Measurements from ENCODE around the gene TGM3.
A peak's percentile ranks its signal among the peaks of the same experiment; 100 is the strongest.

Gene TGM3

DNA sequence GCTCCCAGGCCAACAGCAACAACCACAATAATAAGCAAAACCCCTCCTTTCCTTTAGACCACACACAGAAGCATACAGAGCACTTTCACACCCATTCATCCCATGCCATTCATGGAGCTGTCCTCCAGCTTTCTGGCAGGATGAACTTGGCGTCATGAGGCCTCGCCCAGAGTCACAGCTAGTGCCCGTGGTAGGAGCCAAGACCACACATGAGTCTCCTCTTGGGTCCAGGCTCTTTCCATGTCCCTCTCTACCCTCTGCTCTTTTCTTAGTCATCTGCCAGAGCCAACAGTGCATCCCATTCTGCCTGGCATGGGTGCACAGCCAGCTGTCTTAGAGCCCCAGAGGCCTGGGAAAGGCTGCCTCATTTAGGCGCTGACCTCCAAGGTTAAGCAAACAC lies 1.8 kb upstream of the TGM3 start:
- Mint-ChIP-seq H3K4me1 (peaks cover 12 to 17% of the 10 kb centered on the region in 2 donors), H3K36me3 (no peaks in the 10 kb centered on the region), H3K9me3 (no peaks in the 10 kb centered on the region), H3K27ac (no peak overlapping the region), H3K27me3 (peaks cover 14 to 19% of the 10 kb centered on the region in 2 donors), H3K4me3 (no peak overlapping the region)
- ATAC-seq (replicated peaks): no peak
- DNase-seq: no peak

DNA sequence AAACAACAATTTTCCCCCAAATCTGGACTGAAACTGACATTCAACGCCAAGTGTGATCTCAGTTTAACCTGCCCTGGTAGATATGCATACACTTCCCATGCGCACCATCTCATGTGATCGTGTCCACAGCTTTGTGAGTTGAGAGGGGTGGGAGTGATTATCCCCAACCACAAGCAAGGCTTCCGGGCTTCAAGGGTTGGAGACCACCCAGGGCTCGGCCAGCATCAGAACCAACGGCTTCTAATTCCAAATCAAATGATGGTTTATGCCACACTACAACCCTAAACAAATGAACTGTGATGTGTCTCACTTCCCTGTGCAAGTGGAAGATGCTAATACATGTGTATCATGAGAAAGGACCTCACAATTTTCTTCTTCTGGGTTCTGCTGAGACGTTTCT lies 515 bp upstream of the TGM3 start:
- DNase-seq: no peak
- H3K27me3 Mint-ChIP-seq: peaks cover 14 to 19% of the 10 kb centered on the region in 2 donors
- H3K4me1 Mint-ChIP-seq: peaks cover 0 to 9% of the 10 kb centered on the region in 2 donors
- no peak overlapping the region for H3K4me3 Mint-ChIP-seq
- no peak for ATAC-seq (replicated peaks)
- H3K9me3 Mint-ChIP-seq: no peaks in the 10 kb centered on the region
- H3K27ac Mint-ChIP-seq: no peak overlapping the region
- no peaks in the 10 kb centered on the region for H3K36me3 Mint-ChIP-seq

DNA sequence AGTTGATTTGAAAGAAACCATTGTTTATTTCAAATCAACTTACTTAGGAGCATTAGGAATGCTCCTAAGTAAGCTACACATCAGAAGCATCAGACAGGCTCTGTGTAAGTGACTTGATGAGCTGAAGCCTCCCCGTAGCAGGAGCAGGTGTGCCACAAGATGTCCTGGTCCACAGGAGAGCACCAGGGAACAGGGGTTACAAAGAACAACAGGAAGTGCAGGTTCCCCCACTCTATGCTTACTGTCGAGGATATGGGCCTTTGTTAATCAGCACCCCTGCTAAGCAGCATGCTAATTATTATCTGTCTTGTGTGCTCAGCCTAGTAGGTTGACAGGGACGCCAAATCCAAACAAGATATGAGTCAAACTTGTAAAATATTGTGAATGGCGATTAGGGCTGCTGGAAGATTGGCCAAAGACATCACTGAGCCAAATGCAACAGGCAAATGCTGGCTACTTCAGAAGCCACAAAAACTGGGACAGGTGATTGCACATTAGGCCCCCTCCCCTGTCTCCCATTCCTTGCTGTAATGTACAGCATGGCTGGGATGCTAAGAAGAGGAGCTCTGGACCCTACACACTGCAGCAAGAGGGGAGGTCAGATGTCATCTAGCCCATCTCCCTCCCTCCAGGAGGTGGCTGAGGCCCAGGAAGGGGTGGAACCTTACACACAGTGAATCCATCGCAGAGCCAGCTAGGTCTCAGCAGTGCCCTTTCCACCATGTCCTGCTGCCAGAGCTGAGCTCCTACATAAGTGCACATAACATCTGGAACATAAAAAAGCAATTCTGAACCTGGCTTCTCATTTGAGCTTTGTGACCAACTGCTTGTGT lies 939 bp downstream of the TGM3 start:
- no peaks in the 10 kb centered on the region for H3K36me3 Mint-ChIP-seq
- no peak overlapping the region for H3K4me3 Mint-ChIP-seq
- no peak overlapping the region for H3K27ac Mint-ChIP-seq
- no peaks in the 10 kb centered on the region for H3K9me3 Mint-ChIP-seq
- peaks cover 13 to 14% of the 10 kb centered on the region in 2 donors for H3K4me1 Mint-ChIP-seq
- ATAC-seq (replicated peaks): no peak
- no peak for DNase-seq
- H3K27me3 Mint-ChIP-seq: peaks cover 8 to 16% of the 10 kb centered on the region in 2 donors

DNA sequence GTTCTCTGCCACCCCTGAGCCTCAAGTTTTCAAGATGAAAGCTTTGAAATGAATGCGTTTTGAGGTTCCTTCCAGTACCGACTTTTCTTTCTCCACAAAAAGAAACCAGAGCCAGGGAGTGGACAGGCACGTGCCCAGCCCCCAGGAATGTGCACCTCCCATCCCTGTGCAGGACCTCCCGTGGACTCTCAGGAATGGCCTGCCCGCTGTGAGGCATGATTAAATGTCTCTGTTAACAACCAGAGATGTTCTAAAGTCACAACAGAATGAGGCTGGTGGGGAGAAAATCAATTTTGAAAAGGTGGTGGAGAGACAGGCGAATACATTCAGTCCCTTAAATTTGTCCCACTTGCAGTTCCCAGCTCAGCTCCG lies 1.5 kb downstream of the TGM3 start:
- ATAC-seq (replicated peaks) (no peak), DNase-seq (no peak)
- Mint-ChIP-seq H3K36me3 (no peaks in the 10 kb centered on the region), H3K9me3 (no peaks in the 10 kb centered on the region), H3K27ac (no peak overlapping the region), H3K27me3 (peaks cover 8 to 16% of the 10 kb centered on the region in 2 donors), H3K4me3 (no peak overlapping the region), H3K4me1 (peaks cover 16 to 18% of the 10 kb centered on the region in 2 donors)

DNA sequence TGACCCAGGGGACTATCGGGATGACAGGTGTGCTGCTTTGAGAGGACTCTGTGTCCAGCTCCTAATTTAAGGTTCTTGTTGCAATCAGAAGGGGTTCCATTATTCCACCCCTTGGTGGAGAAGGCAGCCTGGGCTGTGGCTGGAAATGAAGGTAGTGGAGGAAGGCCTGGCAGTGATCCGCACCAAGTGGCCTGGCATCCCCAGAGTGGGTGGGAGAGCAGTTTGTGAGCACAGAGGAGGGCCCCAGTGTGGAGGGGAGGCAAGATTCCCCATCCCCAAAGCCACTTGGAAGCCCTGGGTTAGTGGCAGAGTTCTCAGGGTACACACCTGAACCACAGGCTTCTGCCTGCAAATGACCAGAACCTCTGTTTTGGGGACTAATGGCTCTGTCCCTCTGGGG lies 2.3 kb downstream of the TGM3 start:
- DNase-seq (no peak), ATAC-seq (replicated peaks) (no peak)
- Mint-ChIP-seq H3K9me3 (no peaks in the 10 kb centered on the region), H3K4me3 (no peak overlapping the region), H3K4me1 (peaks cover 14 to 21% of the 10 kb centered on the region in 2 donors), H3K27me3 (peaks cover 8 to 16% of the 10 kb centered on the region in 2 donors), H3K36me3 (no peaks in the 10 kb centered on the region), H3K27ac (no peak overlapping the region)

DNA sequence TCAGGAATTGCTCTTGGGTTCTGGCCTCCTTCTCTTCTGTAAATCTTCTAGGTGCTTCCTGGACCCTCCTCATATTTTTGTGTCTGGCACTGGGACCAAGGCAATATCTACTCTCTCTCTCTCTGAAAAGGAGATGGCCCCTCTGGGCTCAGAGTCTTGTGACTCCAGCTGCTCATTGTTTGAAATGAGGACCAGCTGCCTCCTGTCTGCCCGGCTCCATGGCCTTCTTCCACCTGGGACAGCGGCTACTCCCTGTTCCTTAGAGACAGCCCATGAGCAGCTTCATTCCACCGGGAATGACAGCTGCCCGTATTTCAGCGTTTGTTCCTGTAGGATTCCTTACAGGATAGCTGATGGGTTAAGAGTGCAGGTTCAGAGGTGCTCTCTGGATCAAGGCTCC lies 2.9 kb downstream of the TGM3 start:
- H3K27me3 Mint-ChIP-seq: peaks cover 8 to 16% of the 10 kb centered on the region in 2 donors
- no peak overlapping the region for H3K4me3 Mint-ChIP-seq
- no peak overlapping the region for H3K27ac Mint-ChIP-seq
- ATAC-seq (replicated peaks) (no peak), DNase-seq (no peak)
- H3K4me1 Mint-ChIP-seq: peaks cover 14 to 21% of the 10 kb centered on the region in 2 donors
- H3K36me3 Mint-ChIP-seq: no peaks in the 10 kb centered on the region
- H3K9me3 Mint-ChIP-seq: no peaks in the 10 kb centered on the region

DNA sequence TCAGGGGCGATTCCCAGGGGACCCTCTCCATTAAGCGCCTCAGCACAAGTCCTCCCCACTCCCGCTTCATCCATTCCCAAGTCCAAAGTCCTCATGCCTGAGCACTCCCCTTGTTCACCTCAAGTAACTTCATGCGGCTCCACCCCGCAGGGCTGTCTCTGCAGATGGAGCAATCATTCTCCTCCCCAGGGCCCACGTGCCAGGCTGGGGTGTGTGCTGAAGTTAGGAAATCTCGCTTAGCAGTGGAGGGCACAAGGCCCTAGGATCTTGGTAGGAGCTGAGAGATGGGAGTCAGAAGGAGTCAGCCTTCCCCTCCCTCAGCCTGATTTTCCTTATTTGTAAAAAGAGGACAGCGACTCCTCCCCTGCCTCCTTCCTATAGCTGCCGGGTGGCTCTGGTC lies 3.5 kb downstream of the TGM3 start:
- H3K36me3 Mint-ChIP-seq: no peaks in the 10 kb centered on the region
- H3K4me3 Mint-ChIP-seq: no peak overlapping the region
- DNase-seq (no peak), ATAC-seq (replicated peaks) (no peak)
- H3K27ac Mint-ChIP-seq: no peak overlapping the region
- H3K4me1 Mint-ChIP-seq: peaks cover 14 to 21% of the 10 kb centered on the region in 2 donors
- H3K9me3 Mint-ChIP-seq: no peaks in the 10 kb centered on the region
- H3K27me3 Mint-ChIP-seq: peaks cover 8 to 12% of the 10 kb centered on the region in 2 donors

DNA sequence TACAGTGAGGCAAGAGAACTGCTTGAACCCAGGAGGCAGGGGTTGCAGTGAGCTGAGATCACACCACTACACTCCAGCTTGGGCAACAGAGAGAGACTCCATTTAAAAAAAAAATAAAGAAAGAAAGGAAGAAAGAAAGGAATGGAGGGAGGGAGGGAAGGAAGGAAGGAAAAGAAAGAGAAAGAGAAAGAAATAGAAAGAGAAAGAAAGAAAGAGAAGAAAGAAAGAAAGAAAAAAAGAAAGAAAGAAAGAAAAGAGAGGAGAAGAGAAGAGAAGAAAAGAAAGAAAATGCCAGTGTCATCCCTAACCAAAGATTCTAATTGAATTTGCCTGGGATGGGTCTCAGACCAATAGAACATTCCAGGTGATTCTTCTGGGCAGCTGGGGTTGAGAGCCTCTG lies 4.2 kb downstream of the TGM3 start:
- Mint-ChIP-seq H3K4me1 (peaks cover 14 to 21% of the 10 kb centered on the region in 2 donors), H3K4me3 (no peak overlapping the region), H3K27ac (peak overlapping the region; percentile 38), H3K36me3 (no peaks in the 10 kb centered on the region), H3K9me3 (no peaks in the 10 kb centered on the region), H3K27me3 (peaks cover 9 to 11% of the 10 kb centered on the region in 2 donors)
- ATAC-seq (replicated peaks) (no peak), DNase-seq (no peak)

DNA sequence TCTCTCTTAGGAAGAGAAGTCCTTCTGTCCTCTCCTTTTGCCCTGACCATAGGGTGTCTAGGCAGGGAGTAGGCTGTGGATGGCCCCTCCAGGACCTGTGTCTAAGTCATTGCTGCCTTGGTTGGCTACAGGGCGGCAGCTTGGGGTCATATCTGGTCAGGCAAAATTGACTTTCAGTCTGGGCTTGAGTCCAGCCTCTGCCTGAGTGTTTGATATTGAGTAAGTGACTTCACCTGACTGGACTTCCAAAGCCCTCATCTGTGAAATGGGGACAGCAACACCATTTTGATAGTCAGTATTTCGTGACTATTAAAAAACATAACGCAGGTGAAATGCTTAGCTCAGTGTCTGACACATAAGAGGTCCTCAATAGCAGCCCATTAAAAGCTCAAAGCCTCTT lies 4.6 kb downstream of the TGM3 start:
- H3K4me3 Mint-ChIP-seq: no peak overlapping the region
- ATAC-seq (replicated peaks) (no peak), DNase-seq (no peak)
- H3K36me3 Mint-ChIP-seq: no peaks in the 10 kb centered on the region
- no peaks in the 10 kb centered on the region for H3K9me3 Mint-ChIP-seq
- H3K27ac Mint-ChIP-seq: no peak overlapping the region
- H3K27me3 Mint-ChIP-seq: peaks cover 5 to 13% of the 10 kb centered on the region in 2 donors
- peaks cover 14 to 21% of the 10 kb centered on the region in 2 donors for H3K4me1 Mint-ChIP-seq

DNA sequence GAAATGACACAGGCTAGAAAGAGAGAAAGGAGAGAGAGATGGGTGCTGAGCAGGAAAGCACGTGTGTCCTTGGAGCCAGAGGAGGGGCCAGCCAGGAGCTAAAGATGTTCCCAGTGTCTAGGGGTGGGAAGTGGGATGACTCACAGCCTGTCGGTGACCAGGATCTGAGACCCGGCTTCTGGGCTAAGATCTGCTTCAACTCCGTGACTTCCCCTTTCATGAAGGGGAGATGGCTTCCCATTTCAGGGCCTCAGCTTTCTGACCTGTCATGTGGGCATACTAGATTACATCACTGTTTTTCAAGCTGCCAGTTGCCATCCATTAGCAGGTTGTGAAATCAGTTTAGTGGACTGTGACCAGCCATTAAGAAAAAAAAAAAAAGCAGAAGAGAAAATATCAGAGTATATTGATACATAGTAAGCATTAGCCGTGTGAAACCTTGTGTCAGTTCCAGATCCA lies 5.4 kb downstream of the TGM3 start:
- Mint-ChIP-seq H3K36me3 (no peaks in the 10 kb centered on the region), H3K27ac (peak overlapping the region; percentile 16), H3K4me1 (peaks cover 14 to 21% of the 10 kb centered on the region in 2 donors), H3K27me3 (peaks cover 5 to 21% of the 10 kb centered on the region in 2 donors), H3K9me3 (no peaks in the 10 kb centered on the region), H3K4me3 (peak overlapping the region in 1 of 2 donors; percentile 46)
- peak; percentile 62 for DNase-seq
- ATAC-seq (replicated peaks): peak; percentile 94 to 98

DNA sequence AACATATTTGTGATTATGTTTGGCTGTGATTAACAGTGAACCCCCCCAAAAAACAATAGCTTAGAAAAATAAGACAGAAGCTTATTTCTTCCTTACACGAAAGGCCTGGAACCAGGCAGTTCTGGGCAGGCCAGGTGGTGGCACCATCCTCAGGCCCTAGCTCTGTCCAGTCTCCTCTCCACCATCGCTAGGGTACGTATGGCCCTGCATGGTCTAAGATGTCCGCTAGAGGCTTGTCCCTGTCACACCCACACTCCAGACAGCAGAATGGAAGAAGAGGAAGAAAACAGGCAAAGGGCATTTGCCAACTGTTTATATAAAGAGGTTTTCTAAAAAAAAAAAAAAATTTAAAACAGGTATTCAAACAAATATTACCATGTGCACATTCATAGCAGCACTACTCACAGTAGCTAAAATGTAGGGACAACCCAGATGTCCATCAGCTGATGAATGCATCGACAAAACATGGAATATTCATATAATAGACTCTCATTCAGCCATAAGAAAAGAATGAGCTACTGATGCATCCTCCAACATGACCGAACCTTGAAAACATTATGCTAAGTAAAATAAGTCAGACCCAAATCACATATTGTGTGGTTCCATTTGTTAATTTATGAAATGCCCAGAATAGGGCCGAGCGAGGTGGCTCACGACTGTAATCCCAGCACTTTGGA lies 6.7 kb downstream of the TGM3 start:
- Mint-ChIP-seq H3K36me3 (no peaks in the 10 kb centered on the region), H3K27ac (no peak overlapping the region), H3K27me3 (peaks cover 10 to 29% of the 10 kb centered on the region in 2 donors)

DNA sequence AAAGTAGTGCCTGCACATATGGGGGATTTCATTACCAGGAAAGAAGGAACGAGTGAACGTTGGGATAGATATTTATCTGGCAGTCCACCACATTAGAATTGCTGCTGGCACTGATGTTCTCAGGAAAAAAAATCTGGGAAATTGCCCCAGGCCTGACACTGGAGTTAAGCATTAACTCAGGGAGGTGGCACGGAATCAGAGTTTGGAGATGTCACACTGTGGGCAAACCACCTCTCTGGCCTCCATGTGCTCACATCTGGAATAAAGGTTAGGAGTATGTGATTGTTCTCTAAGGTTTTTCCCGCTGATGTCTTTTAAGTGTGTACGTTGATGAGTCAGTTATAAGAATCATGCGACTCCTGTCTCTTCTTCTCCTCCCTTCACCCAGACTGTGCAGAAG lies 7.9 kb downstream of the TGM3 start:
- Mint-ChIP-seq H3K27me3 (peaks cover 5 to 31% of the 10 kb centered on the region in 2 donors), H3K4me3 (no peak overlapping the region), H3K36me3 (no peaks in the 10 kb centered on the region), H3K9me3 (no peaks in the 10 kb centered on the region), H3K27ac (no peak overlapping the region), H3K4me1 (peaks cover 12 to 21% of the 10 kb centered on the region in 2 donors)
- ATAC-seq (replicated peaks): no peak
- DNase-seq: no peak

More for the DNA sequence above, 6.7 kb downstream of the TGM3 start:
- DNase-seq (no peak), ATAC-seq (replicated peaks) (no peak)
- no peak overlapping the region for H3K4me3 Mint-ChIP-seq
- no peaks in the 10 kb centered on the region for H3K9me3 Mint-ChIP-seq
- H3K4me1 Mint-ChIP-seq: peaks cover 12 to 21% of the 10 kb centered on the region in 2 donors

DNA sequence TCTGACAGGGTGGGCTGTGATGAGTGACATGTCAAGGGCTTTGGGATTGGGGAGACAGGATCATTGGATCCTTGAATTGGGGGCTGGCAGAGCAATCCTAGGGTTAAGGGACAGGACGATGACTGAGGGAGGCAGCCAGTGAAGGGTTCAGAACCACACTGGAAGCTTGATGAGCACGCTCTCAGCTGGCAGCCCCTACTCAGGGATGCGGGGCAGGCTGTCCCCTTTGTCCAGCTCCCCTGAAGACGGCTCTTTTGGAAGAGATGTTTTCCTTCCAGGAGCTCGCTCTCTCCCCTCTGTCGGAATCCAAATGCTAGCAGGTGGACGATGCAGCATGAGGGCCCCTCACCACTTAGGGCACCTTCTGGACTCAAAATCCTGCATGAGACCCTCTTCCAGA lies 8.4 kb downstream of the TGM3 start:
- H3K9me3 Mint-ChIP-seq: no peaks in the 10 kb centered on the region
- no peak overlapping the region for H3K4me3 Mint-ChIP-seq
- H3K27me3 Mint-ChIP-seq: peaks cover 6 to 29% of the 10 kb centered on the region in 2 donors
- no peak for DNase-seq
- H3K36me3 Mint-ChIP-seq: no peaks in the 10 kb centered on the region
- no peak overlapping the region for H3K27ac Mint-ChIP-seq
- no peak for ATAC-seq (replicated peaks)
- peaks cover 12 to 21% of the 10 kb centered on the region in 2 donors for H3K4me1 Mint-ChIP-seq

DNA sequence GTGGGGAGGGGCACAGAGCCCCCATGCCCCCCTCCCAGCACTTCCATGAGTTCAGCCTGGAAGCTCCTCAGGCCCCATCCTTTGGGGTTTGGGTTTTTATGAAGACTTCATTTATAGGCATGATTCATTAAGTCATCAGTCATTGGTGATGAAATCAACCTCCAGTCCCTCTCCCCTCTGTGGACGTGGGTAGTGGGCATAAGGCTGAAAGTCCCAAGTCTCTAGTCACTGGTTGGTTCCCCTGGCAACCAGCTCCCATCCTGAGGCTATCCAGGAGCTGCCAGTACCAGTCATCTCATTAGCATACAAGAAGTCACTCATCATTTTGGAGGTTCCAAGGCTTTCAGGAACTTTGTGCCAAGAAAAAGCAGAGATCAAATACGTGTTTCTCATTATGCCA lies 9.2 kb downstream of the TGM3 start:
- Mint-ChIP-seq H3K36me3 (no peaks in the 10 kb centered on the region), H3K27me3 (peaks cover 15 to 37% of the 10 kb centered on the region in 2 donors), H3K4me3 (no peak overlapping the region), H3K4me1 (peaks cover 12 to 21% of the 10 kb centered on the region in 2 donors), H3K9me3 (no peaks in the 10 kb centered on the region), H3K27ac (no peak overlapping the region)
- ATAC-seq (replicated peaks) (no peak), DNase-seq (no peak)

DNA sequence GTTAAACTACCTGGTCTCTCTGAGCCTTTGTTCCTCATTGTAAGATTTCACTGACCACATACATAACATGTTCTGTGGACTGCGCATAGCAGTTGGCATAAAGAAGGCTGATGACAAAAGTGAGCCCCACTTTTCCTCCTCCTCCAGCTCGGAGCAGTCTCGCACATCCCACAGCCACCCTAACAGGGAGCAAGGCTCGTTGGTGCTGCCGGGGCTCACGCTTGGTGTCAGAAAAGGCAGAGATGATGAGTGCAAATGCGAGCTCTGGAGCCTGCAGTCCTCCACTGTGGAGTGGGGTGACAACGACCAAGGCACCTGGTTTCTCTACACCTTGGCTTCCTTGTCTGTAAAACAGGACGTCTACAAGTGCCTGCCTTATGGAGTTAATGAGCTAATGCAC lies 9.7 kb downstream of the TGM3 start:
- DNase-seq: no peak
- H3K36me3 Mint-ChIP-seq: no peaks in the 10 kb centered on the region
- no peak overlapping the region for H3K27ac Mint-ChIP-seq
- ATAC-seq (replicated peaks): no peak
- H3K4me3 Mint-ChIP-seq: no peak overlapping the region
- peaks cover 17 to 41% of the 10 kb centered on the region in 2 donors for H3K27me3 Mint-ChIP-seq
- peaks cover 12 to 21% of the 10 kb centered on the region in 2 donors for H3K4me1 Mint-ChIP-seq
- no peaks in the 10 kb centered on the region for H3K9me3 Mint-ChIP-seq
